ENCODE results near the gene TTC7B. TPM values are rescaled to one million over a fixed set of nuclear protein-coding genes. Genes with fewer than 3 reads are reported as not detected.

The TTC7B gene
- total and polyA plus RNA-seq, 2 donors (not counting 3 experiments of a cell fraction or from before 2014, with no cell fraction given), result 46.8 to 76.5 TPM

DNA sequence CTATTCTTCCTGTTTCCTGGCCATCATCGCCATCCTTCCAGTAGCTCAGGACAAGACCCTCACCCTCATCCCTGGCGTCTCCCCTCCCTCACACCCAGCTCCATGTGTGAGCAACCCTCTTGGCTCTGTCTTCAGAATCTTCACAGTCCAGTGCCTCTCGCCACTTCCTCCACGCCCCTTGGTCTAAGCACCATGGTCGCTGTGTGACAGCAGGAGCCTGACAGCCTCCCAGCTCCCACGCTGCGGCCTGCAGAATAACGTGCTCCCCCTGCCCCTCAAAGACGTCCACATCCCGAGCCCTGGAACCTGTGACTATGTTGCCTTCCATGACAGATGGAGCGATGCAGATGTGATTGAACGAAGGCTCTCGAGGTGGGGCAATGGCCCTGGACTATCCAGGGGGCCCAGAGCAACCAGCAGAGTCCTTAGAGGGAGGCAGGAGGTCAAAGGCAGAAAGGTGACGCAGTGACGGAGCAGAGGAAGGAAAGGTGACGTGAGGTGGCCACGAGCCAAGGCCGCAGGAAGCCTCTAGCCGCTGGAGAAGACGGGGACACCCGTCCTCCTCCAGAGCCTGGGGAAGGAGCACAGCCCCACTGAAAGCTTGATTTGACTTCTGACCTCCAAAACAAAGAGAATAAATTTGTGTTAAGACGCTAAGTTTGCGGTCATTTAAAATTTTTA is 279.6 kb downstream of the TTC7B start:
- dilution Hi-C loops (cut with MboI; ENCODE audit: extremely low pct_ligation_motif_present, low sequenced_read_pairs) (no loop called here), intact Hi-C loops (cut with micrococcal nuclease) (no loop called here)
- peaks cover 9% of the 10 kb centered on the region for H3K4me1 ChIP-seq (ENCODE audit: control insufficient read depth, extremely low read depth, insufficient read depth, low read length)
- H3K36me3 ChIP-seq (ENCODE audit: control insufficient read depth in 2 of 2, extremely low read depth in 1 of 2, insufficient read depth in 2 of 2, low read length in 2 of 2), result peaks cover 0 to 8% of the 10 kb centered on the region in 2 experiments
- H3K9me1 ChIP-seq (replicated peaks; ENCODE audit: control insufficient read depth, extremely low read depth, insufficient read depth, low read length), result no peaks in the 10 kb centered on the region
- no peak overlapping the region for H3K27ac ChIP-seq (ENCODE audit: insufficient read depth, low read depth, low read length)
- FAIRE-seq, result peak; percentile 8
- no peaks in the 10 kb centered on the region for H3K27me3 ChIP-seq (ENCODE audit: control insufficient read depth in 2 of 2, insufficient read depth in 2 of 2, low read length in 2 of 2)
- TF ChIP-seq EZH2 (IDR thresholded peaks at IDR 0.05; ENCODE audit: borderline replicate concordance, low read depth, low read length, severe bottlenecking), result no peak
- TF ChIP-seq POLR2AphosphoS5 (IDR thresholded peaks at IDR 0.05; ENCODE audit: insufficient read depth, low read depth, low read length), result no peak
- TF ChIP-seq, protein P1, sequence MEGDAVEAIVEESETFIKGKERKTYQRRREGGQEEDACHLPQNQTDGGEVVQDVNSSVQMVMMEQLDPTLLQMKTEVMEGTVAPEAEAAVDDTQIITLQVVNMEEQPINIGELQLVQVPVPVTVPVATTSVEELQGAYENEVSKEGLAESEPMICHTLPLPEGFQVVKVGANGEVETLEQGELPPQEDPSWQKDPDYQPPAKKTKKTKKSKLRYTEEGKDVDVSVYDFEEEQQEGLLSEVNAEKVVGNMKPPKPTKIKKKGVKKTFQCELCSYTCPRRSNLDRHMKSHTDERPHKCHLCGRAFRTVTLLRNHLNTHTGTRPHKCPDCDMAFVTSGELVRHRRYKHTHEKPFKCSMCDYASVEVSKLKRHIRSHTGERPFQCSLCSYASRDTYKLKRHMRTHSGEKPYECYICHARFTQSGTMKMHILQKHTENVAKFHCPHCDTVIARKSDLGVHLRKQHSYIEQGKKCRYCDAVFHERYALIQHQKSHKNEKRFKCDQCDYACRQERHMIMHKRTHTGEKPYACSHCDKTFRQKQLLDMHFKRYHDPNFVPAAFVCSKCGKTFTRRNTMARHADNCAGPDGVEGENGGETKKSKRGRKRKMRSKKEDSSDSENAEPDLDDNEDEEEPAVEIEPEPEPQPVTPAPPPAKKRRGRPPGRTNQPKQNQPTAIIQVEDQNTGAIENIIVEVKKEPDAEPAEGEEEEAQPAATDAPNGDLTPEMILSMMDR (IDR thresholded peaks at IDR 0.05; ENCODE audit: extremely low read depth in 1 of 2, insufficient read depth in 1 of 2, low read depth in 1 of 2, low read length in 2 of 2), result no peak
- TF ChIP-seq, protein P2, sequence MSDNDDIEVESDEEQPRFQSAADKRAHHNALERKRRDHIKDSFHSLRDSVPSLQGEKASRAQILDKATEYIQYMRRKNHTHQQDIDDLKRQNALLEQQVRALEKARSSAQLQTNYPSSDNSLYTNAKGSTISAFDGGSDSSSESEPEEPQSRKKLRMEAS (IDR thresholded peaks at IDR 0.05; ENCODE audit: insufficient read depth, insufficient read length), result no peak
- no peak for TF ChIP-seq FOS (IDR thresholded peaks at IDR 0.05; ENCODE audit: borderline replicate concordance, insufficient read depth, low read length)
- TF ChIP-seq JUN (IDR thresholded peaks at IDR 0.05; ENCODE audit: borderline replicate concordance, insufficient read depth, insufficient read length, low read depth), result no peak
- TF ChIP-seq MYC (IDR thresholded peaks at IDR 0.05; ENCODE audit: low read depth, low read length), result no peak
- TF ChIP-seq GATA2 (IDR thresholded peaks at IDR 0.05; ENCODE audit: insufficient read depth, insufficient read length, low read depth, low read length), result no peak
- no peak for TF ChIP-seq POLR2A (IDR thresholded peaks at IDR 0.05; ENCODE audit: low read depth, low read length)
- H3K79me2 ChIP-seq (ENCODE audit: control insufficient read depth, insufficient read depth, low read length), result no peaks in the 10 kb centered on the region
- ChIA-PET POLR2A (no interaction called here), CTCF (interaction anchor here (1.0 to 1.5 kb wide), 2 partner anchors 80 to 222 kb away, joined by 3 read pairs; no protein-coding TSS in a partner anchor)
- H3K4me2 ChIP-seq (ENCODE audit: insufficient read depth, low read length), result no peak overlapping the region
- H3K9me3 ChIP-seq (replicated peaks; ENCODE audit: control insufficient read depth, insufficient read depth, low read length), result no peaks in the 10 kb centered on the region
- no peak overlapping the region for H3K4me3 ChIP-seq (replicated peaks in 1 of 3; ENCODE audit: insufficient read depth in 1 of 3, low read depth in 1 of 3, low read length in 3 of 3)
- DNase-seq (ENCODE audit: low read depth, low spot score), result no peak
- no peak overlapping the region for H2AFZ ChIP-seq (ENCODE audit: low read depth, low read length)
- H3K9ac ChIP-seq (replicated peaks; ENCODE audit: extremely low read depth, insufficient read depth, low read length), result no peak overlapping the region
- H4K20me1 ChIP-seq (replicated peaks; ENCODE audit: control insufficient read depth, extremely low read depth, insufficient read depth, low read length), result no peaks in the 10 kb centered on the region
- no TSS peak for BruUV-seq (replicated peaks)

All from endothelial cell of umbilical vein (primary cell).